H1 (cell line): ENCODE results near the gene FAR1. TPM values are rescaled to one million over a fixed set of nuclear protein-coding genes. Genes with fewer than 3 reads are reported as not detected.

Source experiments
- CTCF ChIA-PET: fragments of 300-600 bp; sonication (Branson Sonifier 250); formaldehyde crosslinking; loops from one replicate; lab custom pipeline; 2021; ENCODE audit not compliant: partially characterized antibody; lab: Charles Lee
- POLR2A ChIA-PET: fragments of 300-600 bp; sonication (Branson Sonifier 250); formaldehyde crosslinking; loops from one replicate; lab custom pipeline; 2021; ENCODE audit warnings: inconsistent platforms; ENCODE audit not compliant: partially characterized antibody; lab: Charles Lee
- DNase-seq, 2 experiments: peaks; one replicate each; pipeline versions ENCODE4 v3.0.0 to v3.0.0-alpha.2; 2010 to 2022; ENCODE audit warnings: low spot score in 2 of 2, low read depth in 1 of 2, mixed read lengths in 1 of 2
- FAIRE-seq: peaks from 2 replicates; lab custom pipeline; 2011; peaks lifted over from hg19 to GRCh38; lab: Jason Lieb, UNC
- H2AFZ ChIP-seq: 2 replicates; pipeline ENCODE4 v1.8.1; 2012; ENCODE audit warnings: low read length, inconsistent platforms
- H2AK5ac ChIP-seq: 2 replicates; pipeline ENCODE4 v1.6.1; 2013; ENCODE audit warnings: low read depth, low read length
- H2BK120ac ChIP-seq: replicated peaks from 2 replicates; pipeline ENCODE3; 2013; ENCODE audit warnings: low read depth, low read length, inconsistent platforms
- H2BK12ac ChIP-seq: 2 replicates; pipeline ENCODE4 v1.6.1; 2013; ENCODE audit warnings: low read depth, low read length
- H2BK15ac ChIP-seq: 2 replicates; pipeline ENCODE4 v1.6.1; 2013; ENCODE audit warnings: low read length
- H2BK20ac ChIP-seq: 2 replicates; pipeline ENCODE4 v1.6.1; 2013; ENCODE audit warnings: low read length
- H2BK5ac ChIP-seq: 2 replicates; pipeline ENCODE4 v1.6.1; 2013; ENCODE audit warnings: low read depth, low read length
- H3K14ac ChIP-seq: 2 replicates; pipeline ENCODE4 v1.6.1; 2013; ENCODE audit warnings: inconsistent platforms; ENCODE audit not compliant: insufficient read length
- H3K18ac ChIP-seq: 2 replicates; pipeline ENCODE4 v1.6.1; 2013; ENCODE audit warnings: low read length; ENCODE audit errors: extremely low read depth
- H3K23ac ChIP-seq: 2 replicates; pipeline ENCODE4 v1.6.1; 2013; ENCODE audit warnings: inconsistent platforms; ENCODE audit not compliant: insufficient read length
- H3K23me2 ChIP-seq: 2 replicates; pipeline ENCODE4 v1.6.1; 2013; ENCODE audit warnings: low read depth, low read length
- H3K27ac ChIP-seq: 2 replicates; pipeline ENCODE4 v1.6.1; 2011; ENCODE audit warnings: low read depth, low read length, inconsistent platforms
- H3K27me3 ChIP-seq, 4 experiments: replicated peaks in 1 of 4; 1 replicate in 1 of 4; 2 replicates in 3 of 4; pipeline versions ENCODE4 v1.6.1 to v1.8.1; 2011 to 2013; ENCODE audit warnings: low read length in 3 of 4, mild to moderate bottlenecking in 3 of 4, inconsistent platforms in 2 of 4, mixed read lengths in 2 of 4, moderate library complexity in 1 of 4; ENCODE audit not compliant: control insufficient read depth in 3 of 4, insufficient read depth in 3 of 4; ENCODE audit errors: extremely low read depth in 1 of 4
- H3K36me3 ChIP-seq, 4 experiments: 2 replicates each; pipeline versions ENCODE4 v1.6.1 to v1.8.1; 2011 to 2013; ENCODE audit warnings: mild to moderate bottlenecking in 4 of 4, low read length in 3 of 4, moderate library complexity in 2 of 4, control low read depth in 1 of 4, inconsistent platforms in 1 of 4; ENCODE audit not compliant: insufficient read depth in 4 of 4, control insufficient read depth in 2 of 4
- H3K4ac ChIP-seq: replicated peaks from 2 replicates; pipeline ENCODE3; 2013; ENCODE audit warnings: low read length, low read depth, mixed read lengths, inconsistent platforms; ENCODE audit not compliant: insufficient read length
- H3K4me1 ChIP-seq, 4 experiments: replicated peaks in 1 of 4; 1 replicate in 1 of 4; 2 replicates in 3 of 4; pipeline versions ENCODE4 v1.6.1 to v1.8.1; 2011 to 2013; ENCODE audit warnings: low read length in 3 of 4, inconsistent platforms in 2 of 4, mixed read lengths in 1 of 4; ENCODE audit not compliant: insufficient read depth in 4 of 4, control insufficient read depth in 3 of 4
- H3K4me2 ChIP-seq, 2 experiments: 2 replicates each; pipeline versions ENCODE4 v1.6.1 to v1.8.1; 2011 to 2013; ENCODE audit warnings: low read depth in 2 of 2, low read length in 2 of 2, control low read depth in 1 of 2, inconsistent platforms in 1 of 2, mild to moderate bottlenecking in 1 of 2; ENCODE audit not compliant: insufficient read depth in 1 of 2
- H3K4me3 ChIP-seq, 4 experiments: fragments of 200-600, 300-600 bp in 1 of 4; sonication (generic), shearing (Covaris generic), sonication (Bioruptor Twin) in 1 of 4; 2 replicates each; pipeline versions ENCODE4 v1.5.1 to v1.8.1; 2011 to 2016; ENCODE audit warnings: low read length in 4 of 4, low read depth in 3 of 4, control low read depth in 2 of 4, inconsistent platforms in 2 of 4, mild to moderate bottlenecking in 2 of 4, mixed read lengths in 1 of 4, moderate library complexity in 1 of 4; ENCODE audit not compliant: insufficient read depth in 2 of 4; ENCODE audit errors: extremely low read depth in 1 of 4
- H3K56ac ChIP-seq: replicated peaks from 2 replicates; pipeline ENCODE3; 2013; ENCODE audit warnings: low read depth, mild to moderate bottlenecking, mixed read lengths, low read length, inconsistent platforms; ENCODE audit not compliant: insufficient read length
- H3K79me1 ChIP-seq: 2 replicates; pipeline ENCODE4 v1.6.1; 2013; ENCODE audit warnings: low read depth, low read length, control low read depth
- H3K79me2 ChIP-seq, 2 experiments: 2 replicates each; pipeline versions ENCODE4 v1.6.1 to v1.8.1; 2012 to 2013; ENCODE audit warnings: low read length in 2 of 2, mild to moderate bottlenecking in 2 of 2, inconsistent platforms in 1 of 2; ENCODE audit not compliant: insufficient read depth in 2 of 2, control insufficient read depth in 1 of 2
- H3K9ac ChIP-seq, 4 experiments: replicated peaks in 1 of 4; 1 replicate in 1 of 4; 2 replicates in 3 of 4; pipeline versions ENCODE4 v1.6.1 to v1.8.1; 2011 to 2013; ENCODE audit warnings: low read depth in 3 of 4, low read length in 3 of 4, control low read depth in 2 of 4, mild to moderate bottlenecking in 2 of 4, moderate library complexity in 2 of 4, inconsistent platforms in 1 of 4; ENCODE audit errors: extremely low read depth in 1 of 4
- H3K9me3 ChIP-seq, 2 experiments: 2 replicates each; pipeline versions ENCODE4 v1.6.1 to v1.8.1; 2012 to 2013; ENCODE audit warnings: mild to moderate bottlenecking in 2 of 2, moderate library complexity in 2 of 2, control low read depth in 1 of 2, inconsistent platforms in 1 of 2, low read depth in 1 of 2, low read length in 1 of 2, mixed read lengths in 1 of 2; ENCODE audit not compliant: insufficient read depth in 2 of 2
- H4K20me1 ChIP-seq, 2 experiments: replicated peaks in 1 of 2; 2 replicates each; pipeline versions ENCODE3 to v1.8.1; 2011 to 2013; ENCODE audit warnings: inconsistent platforms in 2 of 2, low read length in 2 of 2, mild to moderate bottlenecking in 1 of 2; ENCODE audit not compliant: insufficient read depth in 2 of 2, control insufficient read depth in 1 of 2
- H4K5ac ChIP-seq: 2 replicates; pipeline ENCODE4 v1.6.1; 2013; ENCODE audit warnings: low read length, low read depth, mixed read lengths, inconsistent platforms; ENCODE audit not compliant: insufficient read length
- H4K8ac ChIP-seq: 2 replicates; pipeline ENCODE4 v1.8.0; 2013; ENCODE audit warnings: mild to moderate bottlenecking, moderate library complexity, low read length, inconsistent platforms; ENCODE audit not compliant: insufficient read depth; ENCODE audit errors: extremely low read depth
- H4K91ac ChIP-seq: replicated peaks from 2 replicates; pipeline ENCODE3; 2013; ENCODE audit warnings: low read length, mixed read lengths, inconsistent platforms; ENCODE audit not compliant: insufficient read length
- ASH2L ChIP-seq: fragments of 200-600, 300-600 bp; sonication (generic); IDR thresholded peaks from one replicate; pipeline ENCODE4 v1.7.1; 2017; ENCODE audit warnings: low read length
- BACH1 ChIP-seq: IDR thresholded peaks from 2 replicates; pipeline ENCODE4 v1.6.1; 2012; ENCODE audit warnings: low read length, improper control_type of control experiment
- CTCF ChIP-seq, 3 experiments: IDR thresholded peaks; 1 replicate in 2 of 3; 2 replicates in 1 of 3; pipeline versions ENCODE4 v1.5.1 to v1.6.1; 2011; ENCODE audit warnings: low read length in 3 of 3, mild to moderate bottlenecking in 3 of 3, inconsistent platforms in 2 of 3, low read depth in 1 of 3, moderate library complexity in 1 of 3; ENCODE audit not compliant: insufficient read depth in 1 of 3; ENCODE audit errors: control extremely low read depth in 1 of 3
- EGR1 ChIP-seq: IDR thresholded peaks from 2 replicates; pipeline ENCODE4 v1.6.1; 2011; ENCODE audit warnings: low read depth, low read length, borderline replicate concordance
- EP300 ChIP-seq, 2 experiments: IDR thresholded peaks; 1 replicate in 1 of 2; 2 replicates in 1 of 2; pipeline ENCODE4 v1.6.1; 2011 to 2012; ENCODE audit warnings: low read depth in 2 of 2, low read length in 2 of 2, mild to moderate bottlenecking in 2 of 2, borderline replicate concordance in 1 of 2, inconsistent platforms in 1 of 2, moderate library complexity in 1 of 2
- HDAC2 ChIP-seq, 2 experiments: fragments of 300-600 bp in 1 of 2; sonication (generic) in 1 of 2; IDR thresholded peaks; 2 replicates each; pipeline ENCODE4 v1.6.1; 2011 to 2012; ENCODE audit warnings: low read depth in 2 of 2, low read length in 2 of 2, mild to moderate bottlenecking in 2 of 2, moderate library complexity in 2 of 2, borderline replicate concordance in 1 of 2, inconsistent platforms in 1 of 2
- HDAC6 ChIP-seq: IDR thresholded peaks from one replicate; pipeline ENCODE4 v1.7.1; 2012; ENCODE audit warnings: low read depth, mild to moderate bottlenecking, inconsistent platforms, low read length, moderate library complexity
- KDM4A ChIP-seq: IDR thresholded peaks from one replicate; pipeline ENCODE4 v1.7.1; 2012; ENCODE audit warnings: low read depth, mild to moderate bottlenecking, moderate library complexity, low read length, inconsistent platforms; ENCODE audit not compliant: severe bottlenecking
- RAD21 ChIP-seq, 2 experiments: IDR thresholded peaks in 1 of 2; conservative IDR thresholded peaks in 1 of 2; 2 replicates each; pipeline ENCODE4 v1.6.1; 2011; ENCODE audit warnings: low read depth in 2 of 2, low read length in 2 of 2, improper control_type of control experiment in 1 of 2, inconsistent platforms in 1 of 2, mild to moderate bottlenecking in 1 of 2, moderate library complexity in 1 of 2
- RFX5 ChIP-seq: IDR thresholded peaks from 2 replicates; pipeline ENCODE4 v1.6.1; 2011; ENCODE audit warnings: low read depth, low read length, improper control_type of control experiment, borderline replicate concordance
- SIN3A ChIP-seq, 2 experiments: IDR thresholded peaks in 1 of 2; conservative IDR thresholded peaks in 1 of 2; 2 replicates each; pipeline ENCODE4 v1.6.1; 2011 to 2012; ENCODE audit warnings: low read length in 2 of 2, improper control_type of control experiment in 1 of 2, low read depth in 1 of 2, mild to moderate bottlenecking in 1 of 2
- polyA plus RNA-seq, 7 experiments: library from polyadenylated mRNA; depleted of rRNA in 3 of 7; stranded (reverse) in 5 of 7; unstranded in 2 of 7; fragments of >200 nt in 5 of 7; fragments of 200-250 nt in 2 of 7; gene quantifications; 1 replicate in 5 of 7; 2 replicates in 1 of 7; 4 replicates in 1 of 7; pipeline versions ENCODE4 v1.2.1 to v1.2.3, GENCODE V29; 2011 to 2013; ENCODE audit warnings: missing spikeins in 2 of 7, mixed read lengths in 2 of 7
- total RNA-seq: library from RNA; stranded (reverse); fragmentation: NEBNext Ultra II Directional; extraction: Animal tissue kit (Norgen Biotek cat#: 25700); gene quantifications from 2 replicates; pipeline ENCODE4 v1.2.1, GENCODE V29; 2021

Gene FAR1
- total and polyA plus RNA-seq, 2 of the 8 experiments (the other 6 are each of a cell fraction or from before 2014, with no cell fraction given) = 29.7 to 68.5 TPM

- no peak overlapping the region for H2AFZ ChIP-seq
- CTCF ChIA-PET = interaction anchor here (1.3 kb wide), 1 partner anchor 18 kb away, joined by 3 read pairs; no protein-coding TSS in a partner anchor
- no peak overlapping the region for H2BK12ac ChIP-seq
- H3K4me1 ChIP-seq = peaks cover 0 to 4% (median 0%) of the 10 kb centered on the region in 4 experiments; a peak in 1 of 7 replicates
- H3K4ac ChIP-seq = no peak overlapping the region
- H3K23me2 ChIP-seq = no peaks in the 10 kb centered on the region
- H3K27me3 ChIP-seq = no peaks in the 10 kb centered on the region
- H3K36me3 ChIP-seq = peaks cover 0 to 22% (median 3%) of the 10 kb centered on the region in 4 experiments; a peak in 3 of 8 replicates
- H2BK15ac ChIP-seq = no peak overlapping the region
- H3K18ac ChIP-seq = no peak overlapping the region
- peaks cover 2 to 3% of the 10 kb centered on the region in 2 experiments for H4K20me1 ChIP-seq
- H3K9ac ChIP-seq = no peak overlapping the region
- no peak overlapping the region for H2BK5ac ChIP-seq
- no peak for FAIRE-seq
- no peak overlapping the region for H2AK5ac ChIP-seq
- H3K79me2 ChIP-seq = no peaks in the 10 kb centered on the region; a peak in 1 of 4 replicates
- no peak overlapping the region for H3K4me2 ChIP-seq
- H3K79me1 ChIP-seq = no peaks in the 10 kb centered on the region
- H2BK120ac ChIP-seq = no peak overlapping the region
- H4K8ac ChIP-seq = no peak overlapping the region
- H3K4me3 ChIP-seq = no peak overlapping the region
- POLR2A ChIA-PET = interaction anchor here (0.6 kb wide), 1 partner anchor 29 kb away, joined by 4 read pairs; no protein-coding TSS in a partner anchor
- no peak overlapping the region for H2BK20ac ChIP-seq
- DNase-seq = no peak
- no peak overlapping the region for H3K27ac ChIP-seq
- no peak overlapping the region for H4K91ac ChIP-seq
- H4K5ac ChIP-seq = no peak overlapping the region
- H3K9me3 ChIP-seq = no peaks in the 10 kb centered on the region
- H3K23ac ChIP-seq = no peak overlapping the region
- no peak overlapping the region for H3K14ac ChIP-seq
- H3K56ac ChIP-seq = no peak overlapping the region
- no peak for TF ChIP-seq HDAC6
- no peak for TF ChIP-seq RFX5
- no peak for TF ChIP-seq ASH2L
- no peak for TF ChIP-seq EGR1
- no peak for TF ChIP-seq EP300 (IDR thresholded peaks at IDR 0.05; ENCODE audit: borderline replicate concordance in 1 of 2, low read depth in 2 of 2, low read length in 2 of 2)
- no peak for TF ChIP-seq BACH1
- TF ChIP-seq RAD21 (IDR thresholded peaks at IDR 0.05 in 1 of 2, conservative IDR thresholded peaks at IDR 0.05 in 1 of 2; ENCODE audit: low read depth in 2 of 2, low read length in 2 of 2) = no peak
- TF ChIP-seq SIN3A (conservative IDR thresholded peaks at IDR 0.05 in 1 of 2, IDR thresholded peaks at IDR 0.05 in 1 of 2; ENCODE audit: low read depth in 1 of 2, low read length in 2 of 2) = no peak
- no peak for TF ChIP-seq KDM4A
- TF ChIP-seq HDAC2 (IDR thresholded peaks at IDR 0.05; ENCODE audit: borderline replicate concordance in 1 of 2, low read depth in 2 of 2, low read length in 2 of 2) = no peak
- TF ChIP-seq CTCF (IDR thresholded peaks at IDR 0.05; ENCODE audit: control extremely low read depth in 1 of 3, insufficient read depth in 1 of 3, low read depth in 1 of 3, low read length in 3 of 3) = no peak
These were observed 33.6 kb downstream of the FAR1 start for GRCh38 chr11:13702071-13702470.
